Measurements from ENCODE around the gene PYGB.

PYGB gene

GRCh38 chr20:25247956-25248785 is at the start of gene PYGB:
Gene PYGB, plus strand, starts transcription at chr20:25248085. Its CDS starts 94 bp downstream, at chr20:25248179.
- DNase-seq (ENCODE audit: low read depth, low spot score) = peak; percentile 48

GRCh38 chr20:25198663-25199383 is 49.1 kb upstream of the PYGB start:
- no peak for DNase-seq (ENCODE audit: low read depth, low spot score)

DNA sequence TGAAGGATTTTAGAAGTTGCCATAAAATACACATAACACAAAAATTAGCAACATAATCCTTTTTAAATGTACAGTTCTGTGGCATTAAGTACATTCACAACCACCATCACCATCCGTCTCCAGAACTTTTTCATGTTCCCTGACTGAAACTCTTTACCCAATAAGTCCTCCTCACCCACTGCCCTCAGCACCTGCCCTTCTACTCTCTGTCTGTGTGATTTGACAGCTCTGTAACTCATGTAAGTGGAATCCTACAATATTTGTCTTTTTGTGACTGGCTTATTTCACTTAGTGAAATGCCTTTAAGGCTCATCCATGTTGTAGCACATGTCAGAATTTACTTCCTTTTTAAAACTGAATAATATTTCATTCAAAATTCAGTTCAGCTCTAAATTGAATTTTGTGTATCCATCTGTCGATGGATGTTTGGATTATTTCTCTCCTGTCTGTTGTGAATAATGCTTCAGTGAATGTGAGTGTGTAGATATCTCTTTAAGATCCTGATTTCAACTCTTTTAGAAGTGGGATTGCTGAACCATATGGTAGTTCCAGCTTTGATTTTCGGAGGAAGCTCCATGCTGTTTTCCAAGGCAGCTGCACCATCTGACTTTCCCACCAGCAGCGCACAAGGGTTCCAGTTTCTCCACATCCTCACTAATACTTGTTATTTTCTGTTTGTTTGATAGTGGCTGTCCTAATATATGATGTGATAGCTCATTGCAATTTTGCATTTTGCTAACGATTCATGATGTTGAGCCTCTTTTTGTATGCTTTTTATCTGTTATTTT is 48.2 kb upstream of the PYGB start:
- DNase-seq (ENCODE audit: low read depth, low spot score) = no peak

DNA sequence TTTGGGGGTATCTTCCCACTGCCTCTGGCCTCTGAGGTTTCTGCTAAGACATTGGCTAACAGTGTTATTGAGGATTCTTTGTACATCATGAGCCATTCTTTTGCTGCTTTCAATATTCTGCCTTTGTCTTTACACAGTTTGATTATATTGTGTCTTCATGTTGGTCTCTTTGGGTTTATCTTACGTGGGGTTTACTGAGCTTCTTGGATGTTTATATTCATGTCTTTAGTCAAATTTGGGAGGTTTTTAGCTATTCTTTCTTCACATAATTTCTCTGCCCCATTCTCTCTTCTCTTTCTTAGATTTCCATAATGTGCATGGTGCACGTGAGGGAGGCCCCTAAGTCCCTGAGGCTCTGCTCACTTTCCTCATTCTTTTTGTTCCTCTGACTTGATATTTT is 44.8 kb upstream of the PYGB start:
- no peak for DNase-seq (ENCODE audit: low read depth, low spot score)

- no peak for DNase-seq (ENCODE audit: low read depth, low spot score)
Measured at GRCh38 chr20:25203871-25204320, 44.0 kb upstream of the PYGB start.

GRCh38 chr20:25204550-25205276 is 43.2 kb upstream of the PYGB start:
- DNase-seq (ENCODE audit: low read depth, low spot score) = no peak

DNA sequence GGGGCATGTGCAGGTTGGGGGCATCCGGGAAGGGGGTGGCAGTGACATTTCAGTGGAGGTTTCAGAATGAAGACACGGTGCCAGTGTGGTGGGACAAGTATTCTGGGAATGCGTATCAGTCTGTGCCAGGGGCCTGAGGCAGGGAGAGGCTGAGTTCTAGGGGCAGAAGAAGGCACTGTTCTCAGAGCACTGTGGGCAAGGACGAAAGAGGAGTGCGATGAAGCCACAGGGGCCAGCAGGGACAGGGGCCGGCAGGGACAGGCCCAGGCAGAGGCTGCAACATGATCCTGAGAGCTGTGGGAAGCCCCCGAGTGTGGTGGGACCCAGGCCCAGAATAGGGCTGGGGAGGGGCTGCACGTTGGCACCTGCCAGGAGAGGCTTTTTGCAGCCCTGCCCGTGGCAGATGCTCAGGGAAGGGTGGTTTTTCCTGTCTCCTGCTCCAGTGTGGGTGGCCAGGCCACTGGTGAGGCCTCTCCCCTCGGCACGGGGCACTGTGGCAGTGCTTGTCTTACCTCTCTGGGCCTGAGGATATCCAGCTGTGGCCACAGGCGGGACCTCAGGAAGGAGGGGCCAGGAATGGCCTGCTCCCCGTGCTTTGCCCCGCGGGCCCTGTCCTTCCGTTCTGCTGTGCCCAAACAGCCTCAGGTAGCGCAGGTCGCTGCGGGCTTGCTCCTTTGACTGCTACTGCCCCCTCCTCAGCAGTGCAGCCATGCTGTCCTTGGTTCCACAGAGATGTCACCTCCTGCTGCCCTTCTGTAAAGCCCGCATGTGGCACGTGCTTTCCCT is 42.4 kb upstream of the PYGB start:
- DNase-seq (ENCODE audit: low read depth, low spot score) = no peak

- DNase-seq (ENCODE audit: low read depth, low spot score) = no peak
Measured at GRCh38 chr20:25206063-25206403, 41.9 kb upstream of the PYGB start.

- DNase-seq (ENCODE audit: low read depth, low spot score) = no peak
Measured at GRCh38 chr20:25206548-25206947, 41.3 kb upstream of the PYGB start.

GRCh38 chr20:25207149-25207959 is 40.5 kb upstream of the PYGB start:
- DNase-seq (ENCODE audit: low read depth, low spot score) = no peak

DNA sequence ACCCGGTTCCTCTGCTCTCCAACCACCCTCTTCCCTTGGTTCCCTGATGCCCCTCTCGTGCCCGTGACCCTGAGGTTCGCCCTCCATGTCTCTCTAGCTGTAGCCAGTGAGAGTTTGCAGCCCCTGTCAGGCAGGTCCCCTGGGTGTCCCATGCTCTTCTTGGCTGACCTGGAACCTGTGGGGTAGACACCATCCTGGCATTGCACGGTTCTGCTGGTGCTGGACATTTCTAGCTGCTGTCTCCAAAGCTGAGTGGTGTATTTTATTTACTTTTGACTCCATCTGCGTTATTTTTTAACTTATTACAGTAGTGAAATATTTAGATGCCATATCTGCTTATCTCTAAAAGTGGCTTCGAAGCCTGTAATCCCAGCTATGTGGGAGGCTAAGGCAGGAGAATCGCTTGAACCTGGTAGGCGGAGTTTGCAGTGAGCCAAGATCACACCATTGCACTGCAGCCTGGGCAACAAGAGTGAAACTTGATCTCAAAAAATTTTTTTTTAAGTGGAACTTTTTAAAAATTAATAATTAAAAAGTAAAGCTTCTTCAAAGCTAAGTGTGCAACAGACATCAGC is 39.8 kb upstream of the PYGB start:
- no peak for DNase-seq (ENCODE audit: low read depth, low spot score)

DNA sequence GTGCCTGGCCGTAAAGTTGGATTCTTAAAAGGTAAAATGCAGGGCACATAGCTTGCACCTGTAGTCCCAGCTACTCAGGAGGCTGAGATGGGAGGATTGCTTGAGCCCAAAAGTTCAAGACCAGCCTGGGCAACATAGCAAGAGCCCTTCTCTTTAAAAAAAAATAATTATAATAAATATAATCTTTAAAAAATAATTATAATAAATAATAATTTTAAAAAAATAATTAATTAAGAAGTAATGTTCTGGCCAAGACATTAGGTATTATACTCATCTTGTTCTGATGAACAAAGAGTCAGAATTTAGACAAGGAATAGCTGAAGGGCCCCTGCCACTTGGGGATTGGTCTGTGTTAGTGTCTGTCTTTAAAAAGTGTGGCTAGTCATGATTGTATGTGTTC is 38.5 kb upstream of the PYGB start:
- no peak for DNase-seq (ENCODE audit: low read depth, low spot score)

GRCh38 chr20:25209911-25210310 is 38.0 kb upstream of the PYGB start:
- DNase-seq (ENCODE audit: low read depth, low spot score) = no peak

- no peak for DNase-seq (ENCODE audit: low read depth, low spot score)
Measured at GRCh38 chr20:25211273-25211672, 36.6 kb upstream of the PYGB start.

GRCh38 chr20:25212242-25212641 is 35.6 kb upstream of the PYGB start:
- no peak for DNase-seq (ENCODE audit: low read depth, low spot score)

GRCh38 chr20:25213566-25214425 is 34.1 kb upstream of the PYGB start:
- DNase-seq (ENCODE audit: low read depth, low spot score) = no peak

GRCh38 chr20:25214426-25214790 is 33.5 kb upstream of the PYGB start:
- no peak for DNase-seq (ENCODE audit: low read depth, low spot score)

DNA sequence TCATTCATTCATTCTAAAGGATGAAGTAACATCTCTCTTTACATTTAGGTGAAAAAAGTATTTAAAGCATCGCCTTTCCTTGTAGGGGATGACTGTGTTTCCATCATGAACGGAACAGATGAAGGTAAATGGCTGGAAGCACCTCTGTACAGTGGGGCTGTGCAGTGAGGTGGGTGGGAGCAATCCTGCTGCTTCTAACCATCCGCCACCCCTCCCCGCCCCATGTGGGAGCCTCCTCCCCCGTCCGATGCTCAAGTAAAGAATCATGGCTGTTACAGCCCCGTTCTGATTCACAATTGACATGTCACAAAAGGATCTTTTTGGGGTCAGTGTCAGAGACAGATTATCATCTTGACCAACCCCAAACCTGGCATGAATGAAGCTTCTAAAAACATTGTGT is 33.1 kb upstream of the PYGB start:
- DNase-seq (ENCODE audit: low read depth, low spot score) = no peak

GRCh38 chr20:25215521-25215920 is 32.4 kb upstream of the PYGB start:
- no peak for DNase-seq (ENCODE audit: low read depth, low spot score)
